Lung (tissue), 12 donors: ENCODE data around the gene DAO. TPM values are rescaled to one million over a fixed set of nuclear protein-coding genes. Genes with fewer than 3 reads are reported as not detected.

Source experiments
- ATAC-seq: fragments of 200-7000 bp; cut with Tn5 transposase; one replicate; pipeline ENCODE4 v1.9.1; 2020; ENCODE audit warnings: moderate number of reproducible peaks; ENCODE audit not compliant: insufficient read depth, low FRiP score
- DNase-seq, 3 donors: peaks; one replicate each; pipeline ENCODE4 v3.0.0-alpha.2; 2013 to 2017
- H3K27ac ChIP-seq, 2 donors: one replicate each; pipeline ENCODE4 v1.5.1; 2013; ENCODE audit warnings: mild to moderate bottlenecking in 2 of 2, moderate library complexity in 2 of 2, control low read depth in 1 of 2, inconsistent platforms in 1 of 2, low read depth in 1 of 2, low read length in 1 of 2
- H3K27me3 ChIP-seq, 3 donors: one replicate each; pipeline ENCODE4 v1.5.1; 2013; ENCODE audit warnings: low read length in 2 of 3; ENCODE audit not compliant: control insufficient read depth in 3 of 3, insufficient read depth in 3 of 3
- H3K36me3 ChIP-seq, 4 donors: one replicate each; pipeline ENCODE4 v1.5.1; 2013; ENCODE audit warnings: low read length in 4 of 4, mild to moderate bottlenecking in 1 of 4, moderate library complexity in 1 of 4; ENCODE audit not compliant: control insufficient read depth in 4 of 4, insufficient read depth in 4 of 4
- H3K4me1 ChIP-seq, 5 donors: one replicate each; pipeline ENCODE4 v1.5.1; 2013; ENCODE audit warnings: low read length in 5 of 5, mild to moderate bottlenecking in 2 of 5, moderate library complexity in 1 of 5; ENCODE audit not compliant: control insufficient read depth in 5 of 5, insufficient read depth in 5 of 5
- H3K4me3 ChIP-seq: one replicate; pipeline ENCODE4 v1.5.1; 2013; ENCODE audit warnings: mild to moderate bottlenecking, control low read depth, moderate library complexity
- H3K9ac ChIP-seq, 2 donors: one replicate each; pipeline ENCODE4 v1.5.1; 2013; ENCODE audit warnings: low read length in 2 of 2, control low read depth in 1 of 2; ENCODE audit not compliant: insufficient read depth in 1 of 2
- H3K9me3 ChIP-seq, 4 donors: one replicate each; pipeline ENCODE4 v1.5.1; 2013; ENCODE audit warnings: low read length in 3 of 4, mild to moderate bottlenecking in 1 of 4, moderate library complexity in 1 of 4; ENCODE audit not compliant: control insufficient read depth in 4 of 4, insufficient read depth in 3 of 4
- WGBS, 2 donors: extraction: QIAGEN DNeasy Blood & Tissue Kit; methylation state at CpG; one replicate each; pipeline ENCODE4 v1.1.7; 2013; 5-methylcytosine and 5-hydroxymethylcytosine counted together
- polyA plus RNA-seq, 2 donors: library from polyadenylated mRNA; stranded (reverse); fragments of 200-250 nt; gene quantifications; one replicate each; pipeline ENCODE4 v1.2.1, GENCODE V29; 2013
- total RNA-seq, 2 donors: library from RNA; depleted of rRNA in 1 of 2; stranded (reverse); fragments of >200 nt in 1 of 2; gene quantifications; one replicate each; pipeline ENCODE4 v1.2.1, GENCODE V29; 2014 to 2021
- TF ChIP-seq, protein P1 (sequence below): IDR thresholded peaks from 2 replicates; pipeline ENCODE4 v1.5.1; 2012; ENCODE audit warnings: mild to moderate bottlenecking; ENCODE audit errors: control extremely low read depth, extremely low read depth
- donor health status: control.
- donor health status: control.
- donor health status: Bipolar disorder and iron deficiency.
- donor health status: healthy.
- donor health status: DM: yes; HTN: yes; CAD: no.

DAO gene
- total and polyA plus RNA-seq, 4 donors: 0.08 TPM; not detected in 3

DNA sequence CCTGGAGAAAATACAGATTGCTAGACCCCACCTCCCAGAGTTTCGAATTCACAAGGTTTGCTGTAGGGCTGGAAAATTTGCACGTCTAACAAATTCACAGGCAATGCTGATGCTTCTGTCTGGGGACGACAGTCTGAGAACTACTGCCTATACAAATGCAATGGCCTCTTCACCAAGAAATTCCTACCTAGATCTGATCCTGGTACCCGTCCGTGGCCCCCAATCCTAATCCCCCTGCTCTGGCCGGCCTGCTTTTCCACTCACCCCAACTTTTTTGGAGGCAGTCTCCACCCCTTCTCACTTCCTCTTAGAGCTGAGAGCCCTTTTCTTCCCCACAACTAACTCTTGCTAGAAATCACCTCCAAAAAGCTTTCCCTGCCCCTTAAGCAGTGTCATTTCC lies 19.4 kb upstream of the DAO start:
- peaks cover 0 to 5% (median 0%) of the 10 kb centered on the region in 3 donors for H3K27me3 ChIP-seq
- no peak overlapping the region for H3K27ac ChIP-seq
- TF ChIP-seq, protein P1, sequence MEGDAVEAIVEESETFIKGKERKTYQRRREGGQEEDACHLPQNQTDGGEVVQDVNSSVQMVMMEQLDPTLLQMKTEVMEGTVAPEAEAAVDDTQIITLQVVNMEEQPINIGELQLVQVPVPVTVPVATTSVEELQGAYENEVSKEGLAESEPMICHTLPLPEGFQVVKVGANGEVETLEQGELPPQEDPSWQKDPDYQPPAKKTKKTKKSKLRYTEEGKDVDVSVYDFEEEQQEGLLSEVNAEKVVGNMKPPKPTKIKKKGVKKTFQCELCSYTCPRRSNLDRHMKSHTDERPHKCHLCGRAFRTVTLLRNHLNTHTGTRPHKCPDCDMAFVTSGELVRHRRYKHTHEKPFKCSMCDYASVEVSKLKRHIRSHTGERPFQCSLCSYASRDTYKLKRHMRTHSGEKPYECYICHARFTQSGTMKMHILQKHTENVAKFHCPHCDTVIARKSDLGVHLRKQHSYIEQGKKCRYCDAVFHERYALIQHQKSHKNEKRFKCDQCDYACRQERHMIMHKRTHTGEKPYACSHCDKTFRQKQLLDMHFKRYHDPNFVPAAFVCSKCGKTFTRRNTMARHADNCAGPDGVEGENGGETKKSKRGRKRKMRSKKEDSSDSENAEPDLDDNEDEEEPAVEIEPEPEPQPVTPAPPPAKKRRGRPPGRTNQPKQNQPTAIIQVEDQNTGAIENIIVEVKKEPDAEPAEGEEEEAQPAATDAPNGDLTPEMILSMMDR: no peak
- peaks cover 0 to 26% (median 7%) of the 10 kb centered on the region in 5 donors for H3K4me1 ChIP-seq
- ATAC-seq (no peak), DNase-seq (no peak)
- no peaks in the 10 kb centered on the region for H3K9me3 ChIP-seq
- 69 to 70% methylated on average over 6 of the region's 6 CpGs for WGBS, 2 donors
- H3K4me3 ChIP-seq: no peak overlapping the region
- peaks cover 0 to 2% (median 0%) of the 10 kb centered on the region in 4 donors for H3K36me3 ChIP-seq
- no peak overlapping the region for H3K9ac ChIP-seq

DNA sequence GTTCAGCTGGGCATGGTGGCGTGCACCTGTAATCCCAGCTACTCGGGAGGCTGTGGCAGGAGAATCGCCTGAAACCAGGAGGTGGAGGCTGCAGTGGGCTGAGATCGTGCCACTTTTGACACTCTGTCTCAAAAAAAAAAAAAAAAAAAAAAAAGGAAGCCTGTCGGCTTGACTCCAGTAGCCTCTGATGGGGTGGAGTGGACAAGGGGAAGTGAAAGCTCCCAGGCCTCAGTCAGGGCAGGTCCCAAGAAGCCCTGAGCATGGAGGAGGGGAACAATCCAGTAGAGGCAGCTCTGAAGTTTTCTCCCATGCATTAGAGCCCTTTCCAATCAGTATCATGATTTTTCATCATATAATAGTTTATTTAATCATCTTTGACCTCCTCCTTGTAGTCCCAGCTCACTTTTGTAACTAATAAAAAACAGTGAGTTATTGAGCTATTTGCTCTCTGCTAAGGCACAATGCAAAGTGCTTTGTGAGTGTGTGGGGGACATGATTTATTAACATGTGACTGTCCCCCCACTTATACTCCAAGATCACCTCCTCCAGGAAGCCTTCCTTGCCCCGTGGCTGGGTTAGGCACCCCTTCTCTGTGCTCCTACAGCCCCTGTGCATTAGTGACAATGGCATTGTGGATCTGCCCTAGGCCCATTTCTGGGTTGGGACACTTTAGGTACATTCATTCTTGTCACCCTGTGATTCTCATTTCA lies 17.9 kb upstream of the DAO start:
- no peaks in the 10 kb centered on the region for H3K36me3 ChIP-seq
- no peak overlapping the region for H3K9ac ChIP-seq
- DNase-seq: no peak
- TF ChIP-seq, protein P1: no peak
- H3K4me1 ChIP-seq: peaks cover 0 to 13% (median 5%) of the 10 kb centered on the region in 5 donors
- H3K27me3 ChIP-seq: peaks cover 0 to 5% (median 0%) of the 10 kb centered on the region in 3 donors
- H3K9me3 ChIP-seq: no peaks in the 10 kb centered on the region
- WGBS, 2 donors: 60 to 61% methylated on average over 6 of the region's 6 CpGs
- no peak overlapping the region for H3K4me3 ChIP-seq
- H3K27ac ChIP-seq: no peak overlapping the region
- no peak for ATAC-seq

DNA sequence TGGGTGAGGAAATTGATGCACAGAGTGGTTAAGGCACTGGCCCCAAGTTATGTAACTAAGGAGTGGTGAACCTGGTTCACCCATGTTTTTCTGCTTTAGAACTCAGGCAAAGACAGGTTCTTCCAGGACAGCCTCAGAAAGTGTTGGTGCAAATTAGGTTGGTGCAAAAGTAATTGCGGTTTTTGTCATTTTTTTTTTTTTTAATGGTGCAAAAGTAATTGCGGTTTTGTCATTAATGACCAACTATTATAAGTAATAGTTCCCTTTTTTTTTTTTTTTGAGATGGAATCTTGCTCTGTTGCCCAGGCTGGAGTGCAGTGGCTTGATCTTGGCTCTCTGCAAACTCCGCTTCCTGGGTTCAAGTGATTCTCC lies 17.3 kb upstream of the DAO start:
- H3K36me3 ChIP-seq: no peaks in the 10 kb centered on the region
- TF ChIP-seq, protein P1: no peak
- H3K4me1 ChIP-seq: peaks cover 0 to 13% (median 5%) of the 10 kb centered on the region in 5 donors
- DNase-seq: no peak
- 93 to 95% methylated on average over 3 of the region's 3 CpGs for WGBS, 2 donors
- no peak overlapping the region for H3K27ac ChIP-seq
- no peaks in the 10 kb centered on the region for H3K9me3 ChIP-seq
- ATAC-seq: no peak
- no peak overlapping the region for H3K4me3 ChIP-seq
- H3K27me3 ChIP-seq: peaks cover 0 to 5% (median 0%) of the 10 kb centered on the region in 3 donors
- H3K9ac ChIP-seq: no peak overlapping the region
